ENCODE data around the gene COA8. TPM values are rescaled to one million over a fixed set of nuclear protein-coding genes. Genes with fewer than 3 reads are reported as not detected.

Gene COA8
- total RNA-seq, 4 donors from 2014 or later: 25.9 to 50.4 (median 33.6) TPM

Small RNAs within 50 kb of the gene (small RNA-seq; reads per million reads assigned to genes)
- gene RNU4-68P: not detected
- gene RNU7-160P: not detected

Other genes with a start within 250 kb of the COA8 start
- gene EIF5, start 228.7 kb upstream of the COA8 start, total RNA-seq: 100 to 1,000 TPM; 257 to 428 (median 329) TPM
- 100 to 1,000 TPM; 105 to 164 (median 114) TPM for gene MARK3, start 177.5 kb upstream of the COA8 start, total RNA-seq
- gene CKB, start 40.1 kb upstream of the COA8 start, total RNA-seq: 100 to 1,000 TPM; 190 to 373 (median 266) TPM
- 10 to 100 TPM; 14.9 to 24.4 (median 21.3) TPM for gene TRMT61A, start 33.8 kb upstream of the COA8 start, total RNA-seq
- 10 to 100 TPM; 39.4 to 77.5 (median 44.4) TPM for gene BAG5, start 303 bp upstream of the COA8 start, total RNA-seq
- 100 to 1,000 TPM; 236 to 340 (median 281) TPM for gene KLC1, start 66.3 kb downstream of the COA8 start, total RNA-seq
- 10 to 100 TPM in 1 of 4 donors, 1 to 10 TPM in 3; 3.3 to 15.7 (median 7.9) TPM for gene XRCC3, start 152.5 kb downstream of the COA8 start, total RNA-seq
- gene ZFYVE21, start 152.8 kb downstream of the COA8 start, total RNA-seq: 100 to 1,000 TPM; 113 to 167 (median 131) TPM